H1 (cell line): ENCODE data around the gene PLA2R1.

Experiments used
- CREB1 ChIP-seq: IDR thresholded peaks from 2 replicates; pipeline ENCODE4 v1.6.1; 2012; ENCODE audit warnings: inconsistent platforms
- POLR2AphosphoS5 ChIP-seq: IDR thresholded peaks from 2 replicates; pipeline ENCODE4 v1.6.1; 2011; ENCODE audit warnings: low read depth, low read length
- RFX5 ChIP-seq: IDR thresholded peaks from 2 replicates; pipeline ENCODE4 v1.6.1; 2011; ENCODE audit warnings: low read depth, low read length, improper control_type of control experiment, borderline replicate concordance
- SP1 ChIP-seq: IDR thresholded peaks from 2 replicates; pipeline ENCODE4 v1.6.1; 2011; ENCODE audit warnings: low read depth, low read length
- TAF1 ChIP-seq: IDR thresholded peaks from 2 replicates; pipeline ENCODE4 v1.6.1; 2011; ENCODE audit warnings: mild to moderate bottlenecking, low read depth, low read length
- TF ChIP-seq, protein P1 (sequence below), 3 experiments: IDR thresholded peaks; 1 replicate in 2 of 3; 2 replicates in 1 of 3; pipeline versions ENCODE4 v1.5.1 to v1.6.1; 2011; ENCODE audit warnings: low read length in 3 of 3, mild to moderate bottlenecking in 3 of 3, inconsistent platforms in 2 of 3, low read depth in 1 of 3, moderate library complexity in 1 of 3; ENCODE audit not compliant: insufficient read depth in 1 of 3; ENCODE audit errors: control extremely low read depth in 1 of 3

DNA sequence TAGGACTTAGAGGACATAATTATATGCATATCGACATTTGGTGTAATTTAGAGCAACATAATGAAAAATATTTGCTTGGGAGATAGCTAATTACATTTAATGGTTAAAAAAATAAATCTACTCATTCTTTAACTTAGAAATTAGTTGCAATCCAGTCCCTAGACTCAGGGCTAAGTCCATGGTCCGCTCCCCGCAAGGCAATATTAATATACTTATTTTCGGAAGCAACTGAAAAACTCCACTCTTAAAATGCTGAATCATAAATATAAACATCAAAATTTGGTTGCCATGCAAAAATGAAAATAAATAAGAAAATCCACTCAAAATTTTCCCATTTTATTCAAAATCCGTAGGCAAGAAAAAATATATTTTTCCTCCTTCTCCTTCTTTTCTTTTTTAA lies 164.7 kb downstream of the PLA2R1 start:
- TF ChIP-seq TAF1, result no peak
- no peak for TF ChIP-seq CREB1
- TF ChIP-seq, protein P1, sequence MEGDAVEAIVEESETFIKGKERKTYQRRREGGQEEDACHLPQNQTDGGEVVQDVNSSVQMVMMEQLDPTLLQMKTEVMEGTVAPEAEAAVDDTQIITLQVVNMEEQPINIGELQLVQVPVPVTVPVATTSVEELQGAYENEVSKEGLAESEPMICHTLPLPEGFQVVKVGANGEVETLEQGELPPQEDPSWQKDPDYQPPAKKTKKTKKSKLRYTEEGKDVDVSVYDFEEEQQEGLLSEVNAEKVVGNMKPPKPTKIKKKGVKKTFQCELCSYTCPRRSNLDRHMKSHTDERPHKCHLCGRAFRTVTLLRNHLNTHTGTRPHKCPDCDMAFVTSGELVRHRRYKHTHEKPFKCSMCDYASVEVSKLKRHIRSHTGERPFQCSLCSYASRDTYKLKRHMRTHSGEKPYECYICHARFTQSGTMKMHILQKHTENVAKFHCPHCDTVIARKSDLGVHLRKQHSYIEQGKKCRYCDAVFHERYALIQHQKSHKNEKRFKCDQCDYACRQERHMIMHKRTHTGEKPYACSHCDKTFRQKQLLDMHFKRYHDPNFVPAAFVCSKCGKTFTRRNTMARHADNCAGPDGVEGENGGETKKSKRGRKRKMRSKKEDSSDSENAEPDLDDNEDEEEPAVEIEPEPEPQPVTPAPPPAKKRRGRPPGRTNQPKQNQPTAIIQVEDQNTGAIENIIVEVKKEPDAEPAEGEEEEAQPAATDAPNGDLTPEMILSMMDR (IDR thresholded peaks at IDR 0.05; ENCODE audit: control extremely low read depth in 1 of 3, insufficient read depth in 1 of 3, low read depth in 1 of 3, low read length in 3 of 3), result no peak
- TF ChIP-seq POLR2AphosphoS5, result no peak
- no peak for TF ChIP-seq SP1
- TF ChIP-seq RFX5, result no peak
